ENCODE data around the gene FCER2. TPM values are rescaled to one million over a fixed set of nuclear protein-coding genes. Genes with fewer than 3 reads are reported as not detected.
"Not testable (repeated sequence)": the region's sequence is repeated elsewhere in the genome, so short reads cannot be mapped to it uniquely, and the experiment has no call there.

Gene FCER2
- total RNA-seq, 1 experiment from 2014 or later = not detected

DNA sequence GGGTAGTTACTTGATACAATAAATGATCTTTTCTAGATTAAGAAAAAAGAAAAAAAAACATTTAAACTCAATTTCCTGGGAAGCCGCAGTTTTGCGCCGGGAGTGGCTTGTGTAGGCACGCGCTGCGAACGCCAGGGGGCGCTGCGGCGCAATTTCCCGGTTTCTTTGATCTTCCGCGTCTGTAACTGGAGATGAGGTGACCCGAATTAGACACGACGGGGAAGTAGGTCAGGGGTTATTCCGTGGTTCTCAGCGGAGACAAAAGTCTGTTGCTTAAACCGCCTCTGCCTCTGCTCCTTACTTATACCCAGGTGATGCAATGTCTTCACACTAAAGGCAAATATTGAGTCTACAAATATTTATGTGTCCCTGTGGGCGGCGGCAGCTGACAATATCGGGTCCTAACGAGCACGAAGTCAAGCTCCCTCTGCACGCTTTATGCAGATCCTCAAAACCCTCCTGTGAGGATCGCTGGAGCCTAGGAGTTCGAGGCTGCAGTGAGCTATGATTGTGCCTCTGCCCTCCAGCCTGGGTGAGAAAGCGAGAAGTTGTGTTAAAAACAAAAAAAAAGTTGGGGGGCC is 49.8 kb downstream of the FCER2 start:
- DNase-seq (ENCODE audit: low read depth) = peak; percentile 67

DNA sequence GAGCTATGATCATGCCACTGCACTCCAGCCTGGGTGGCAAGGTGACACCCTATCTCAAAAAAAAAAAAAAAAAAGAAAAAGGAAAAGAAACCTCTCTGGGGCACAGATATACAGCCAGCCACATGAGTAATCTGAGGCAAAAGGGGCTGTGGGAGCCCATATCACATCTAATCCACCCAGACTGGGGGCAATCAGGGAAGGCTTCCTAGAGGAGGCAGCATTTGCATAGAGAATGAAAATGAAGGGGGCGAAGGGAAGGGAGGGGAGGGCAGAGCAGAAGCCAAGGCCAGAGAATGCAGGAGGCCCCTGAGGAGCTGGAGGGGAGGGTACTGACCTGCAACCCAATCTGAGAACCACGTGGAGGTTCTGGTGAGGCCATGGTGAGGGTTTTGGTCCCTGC is 51.8 kb downstream of the FCER2 start:
- no peak for DNase-seq (ENCODE audit: low read depth)

DNA sequence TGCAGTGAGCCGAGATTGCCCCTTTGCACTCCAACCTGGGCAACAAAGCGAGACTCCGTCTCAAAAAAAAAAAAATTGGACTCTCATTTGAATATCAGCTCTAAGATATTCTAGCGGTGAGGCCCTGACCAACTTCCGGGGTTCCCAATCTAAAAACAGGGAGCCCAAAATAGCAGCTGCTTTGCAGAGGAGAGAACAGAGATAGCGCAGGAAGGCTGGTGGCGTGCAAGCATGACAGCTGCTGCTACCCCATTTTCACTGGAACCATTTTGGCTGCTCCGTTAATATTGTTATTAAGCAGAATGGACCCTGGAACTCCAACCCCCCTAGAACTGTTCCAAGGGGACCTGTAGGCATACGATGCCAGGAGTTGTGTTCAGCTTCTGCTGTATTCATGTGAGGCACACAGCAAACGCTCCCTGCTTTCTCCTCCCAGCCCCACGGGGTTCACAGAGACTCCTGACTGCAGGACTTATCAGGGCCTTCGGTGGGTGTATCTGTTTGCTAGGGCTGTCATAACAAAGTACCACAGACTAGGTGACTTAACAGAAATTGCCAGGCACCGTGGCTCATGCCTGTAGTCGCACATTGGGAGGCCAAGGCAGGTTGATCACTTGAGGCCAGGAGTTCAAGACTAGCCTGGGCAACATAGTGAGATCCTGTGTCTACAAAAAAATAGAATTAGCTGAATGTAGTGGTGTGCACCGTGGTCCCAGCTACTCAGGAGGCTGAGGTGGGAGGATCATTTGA is 53.5 kb downstream of the FCER2 start:
- no peak for DNase-seq (ENCODE audit: low read depth)

DNA sequence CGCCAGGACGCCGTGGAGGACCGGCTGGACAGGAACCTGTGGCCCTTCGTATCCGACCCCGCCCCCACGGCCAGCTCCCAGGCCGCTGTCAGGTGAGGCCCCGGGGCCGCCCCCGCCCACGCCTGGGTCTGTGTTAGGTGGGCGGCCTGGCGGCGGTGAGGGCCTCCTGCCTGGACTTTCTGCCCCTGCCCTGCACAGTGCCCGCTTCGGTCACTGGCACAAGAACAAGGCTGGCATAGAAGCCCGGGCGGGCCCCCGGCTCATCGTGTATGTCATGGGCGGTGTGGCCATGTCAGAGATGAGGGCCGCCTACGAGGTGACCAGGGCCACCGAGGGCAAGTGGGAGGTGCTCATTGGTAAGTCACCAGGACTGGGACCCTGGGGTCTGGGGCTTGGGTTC is 54.8 kb downstream of the FCER2 start:
- DNase-seq (ENCODE audit: low read depth) = no peak

DNA sequence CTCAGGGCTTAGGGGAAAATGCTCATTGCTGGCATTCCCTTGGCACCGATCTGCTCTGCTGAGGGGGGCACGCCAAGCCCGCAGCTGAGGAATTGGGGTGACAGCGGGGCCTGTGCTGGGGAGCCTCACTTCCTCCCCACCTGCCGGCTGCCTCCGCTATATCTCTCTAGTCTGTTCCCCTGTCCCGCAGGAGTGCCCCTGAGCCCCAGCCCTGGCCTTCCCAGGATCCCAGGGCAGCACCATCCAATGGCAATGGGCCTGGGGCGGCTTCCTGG is 55.6 kb downstream of the FCER2 start:
- DNase-seq (ENCODE audit: low read depth) = no peak

DNA sequence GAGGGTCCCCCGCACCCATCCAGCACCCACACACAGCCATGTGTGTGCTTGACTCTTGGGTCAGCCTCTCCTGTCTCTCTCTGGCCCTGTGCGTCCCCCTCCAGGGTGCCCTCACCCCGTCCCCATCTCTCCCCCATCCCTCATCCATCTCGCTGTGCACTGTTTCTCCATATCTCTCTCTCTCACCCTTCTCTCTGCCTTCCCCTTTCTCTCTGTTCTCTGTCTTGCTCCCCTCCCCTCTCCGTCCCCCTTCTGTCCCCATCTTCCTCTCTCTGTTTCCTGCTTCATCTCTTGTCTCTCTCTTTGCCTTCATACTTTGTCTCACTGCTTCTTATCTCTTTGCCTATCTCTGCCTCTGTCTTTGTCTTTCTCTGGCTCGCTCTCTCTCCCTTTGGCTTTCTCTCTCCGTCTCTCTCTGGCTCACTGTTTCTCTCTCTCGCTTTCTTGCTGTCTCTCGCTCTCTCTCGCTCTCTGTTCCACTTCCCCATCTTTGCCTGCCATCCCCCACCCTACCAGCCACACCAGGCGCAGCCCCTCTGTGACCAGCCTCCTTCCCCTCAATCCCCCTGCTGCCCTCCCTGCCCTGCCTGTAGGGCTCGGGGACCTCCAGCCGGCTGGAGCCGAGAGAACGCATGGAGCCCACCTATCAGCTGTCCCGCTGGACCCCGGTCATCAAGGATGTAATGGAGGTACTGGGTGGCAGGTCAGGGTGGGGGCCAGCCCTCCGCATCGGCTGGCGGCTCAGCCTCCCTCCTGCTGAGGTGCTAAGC is 56.1 kb downstream of the FCER2 start:
- no peak for DNase-seq (ENCODE audit: low read depth)

DNA sequence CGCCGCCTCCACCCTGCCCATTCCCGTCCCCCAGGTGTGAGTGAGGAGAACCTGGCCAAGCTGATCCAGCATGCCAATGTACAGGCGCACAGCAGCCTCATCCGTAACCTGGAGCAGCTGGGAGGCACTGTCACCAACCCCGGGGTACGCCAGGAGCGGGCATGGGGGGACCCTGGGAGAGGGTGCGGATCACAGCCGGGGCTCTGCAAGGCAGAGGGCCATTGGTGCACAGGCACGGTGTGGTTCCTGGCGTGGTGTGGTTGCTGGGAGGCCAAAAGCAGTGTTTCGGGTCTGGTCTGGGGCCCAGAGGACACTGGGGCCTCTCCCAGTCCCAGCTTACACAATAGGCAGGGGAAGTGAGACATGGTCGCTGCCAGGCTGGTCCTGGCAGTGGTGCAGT is 56.8 kb downstream of the FCER2 start:
- DNase-seq (ENCODE audit: low read depth) = no peak

DNA sequence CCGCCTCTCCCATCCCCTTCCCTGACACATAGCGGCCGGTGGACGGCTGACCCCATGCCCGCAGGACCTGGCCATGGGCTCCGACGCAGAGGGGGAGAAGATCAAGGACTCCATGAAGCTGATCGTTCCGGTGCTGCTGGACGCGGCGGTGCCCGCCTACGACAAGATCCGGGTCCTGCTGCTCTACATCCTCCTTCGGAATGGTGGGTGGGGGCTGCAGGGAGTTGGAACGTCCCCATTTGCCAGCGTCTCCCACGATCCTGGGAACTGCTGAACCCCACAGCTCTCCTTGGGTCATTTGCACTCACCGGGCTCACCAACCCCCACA is 57.4 kb downstream of the FCER2 start:
- DNase-seq (ENCODE audit: low read depth) = no peak

DNA sequence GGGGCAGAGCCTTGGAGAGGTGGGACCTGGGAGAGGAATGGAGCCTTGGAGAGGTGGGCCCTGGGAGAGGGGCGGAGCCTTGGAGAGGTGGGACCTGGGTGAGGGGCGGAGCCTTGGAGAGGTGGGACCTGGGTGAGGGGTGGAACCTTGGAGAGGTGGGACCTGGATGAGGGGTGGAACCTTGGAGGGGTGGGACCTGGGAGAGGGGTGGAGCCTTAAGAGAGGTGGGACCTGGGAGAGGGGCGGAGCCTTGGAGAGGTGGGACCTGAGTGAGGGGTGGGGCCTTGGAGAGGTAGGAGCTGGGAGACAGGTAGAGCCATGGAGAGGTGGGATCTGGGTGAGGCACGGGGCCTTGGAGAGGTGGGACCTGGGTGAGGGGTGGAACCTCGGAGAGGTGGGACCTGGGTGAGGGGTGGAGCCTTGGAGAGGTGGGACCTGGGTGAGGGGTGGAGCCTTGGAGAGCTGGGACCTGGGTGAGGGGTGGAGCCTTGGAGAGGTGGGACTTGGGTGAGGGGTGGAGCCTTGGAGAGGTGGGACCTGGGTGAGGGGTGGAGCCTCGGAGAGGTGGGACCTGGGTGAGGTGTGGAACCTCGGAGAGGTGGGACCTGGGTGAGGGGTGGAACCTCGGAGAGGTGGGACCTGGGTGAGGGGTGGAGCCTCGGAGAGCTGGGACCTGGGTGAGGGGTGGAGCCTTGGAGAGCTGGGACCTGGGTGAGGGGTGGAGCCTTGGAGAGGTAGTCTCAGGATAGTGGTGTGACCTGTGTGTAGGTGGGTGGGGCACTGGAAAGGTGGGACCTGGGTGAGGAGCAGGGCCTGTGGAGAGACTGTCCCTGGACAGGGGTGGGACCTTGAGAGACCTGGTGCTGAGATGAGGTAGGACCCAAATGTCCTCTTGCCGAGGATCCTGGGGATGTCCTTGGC is 58.0 kb downstream of the FCER2 start:
- not testable (repeated sequence) for DNase-seq (ENCODE audit: low read depth)

DNA sequence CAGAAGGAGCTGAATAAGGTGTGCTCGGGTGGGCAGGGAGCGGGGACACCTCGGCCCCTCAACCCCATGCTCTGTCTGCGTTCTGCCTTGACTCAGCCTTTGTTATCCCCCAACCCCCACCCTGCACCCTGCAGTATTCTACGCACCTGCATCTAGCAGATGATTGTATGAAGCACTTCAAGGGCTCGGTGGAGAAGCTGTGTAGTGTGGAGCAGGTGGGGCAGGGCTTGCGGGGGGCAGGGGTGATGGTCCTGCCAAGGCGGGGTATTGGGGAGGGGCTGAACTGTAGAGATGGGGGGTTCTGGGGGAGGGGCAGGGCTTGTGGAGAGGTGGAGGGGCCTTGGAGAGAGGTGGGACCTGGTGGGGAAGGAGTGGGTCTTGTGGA is 58.9 kb downstream of the FCER2 start:
- no peak for DNase-seq (ENCODE audit: low read depth)

DNA sequence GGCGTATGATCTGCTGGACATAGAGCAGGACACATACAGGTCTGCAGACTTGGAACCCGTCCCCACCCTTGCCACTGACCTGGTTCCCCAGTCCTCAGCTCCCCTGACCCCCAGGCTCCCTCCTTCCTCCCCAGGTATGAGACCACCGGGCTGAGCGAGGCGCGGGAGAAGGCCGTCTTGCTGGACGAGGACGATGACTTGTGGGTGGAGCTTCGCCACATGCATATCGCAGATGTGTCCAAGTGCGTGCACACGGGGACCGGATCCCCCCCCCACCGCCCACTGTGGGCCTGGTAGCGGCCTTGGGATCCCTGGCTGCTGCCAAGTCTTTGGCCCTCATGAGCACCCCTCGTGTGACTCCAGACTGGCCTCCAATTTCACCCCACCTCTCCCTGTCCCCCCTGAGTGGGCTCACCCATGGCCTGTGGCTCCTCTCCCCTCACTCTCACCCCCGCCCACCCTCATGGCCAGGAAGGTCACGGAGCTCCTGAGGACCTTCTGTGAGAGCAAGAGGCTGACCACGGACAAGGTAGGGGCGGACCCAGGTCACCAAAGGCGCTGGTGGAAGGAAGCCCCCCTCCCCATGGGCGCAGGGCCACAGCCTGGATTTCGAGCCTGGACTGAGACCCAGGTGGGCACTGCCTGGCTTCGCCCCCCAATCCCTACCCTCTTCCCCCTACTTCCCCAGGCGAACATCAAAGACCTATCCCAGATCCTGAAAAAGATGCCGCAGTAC is 59.5 kb downstream of the FCER2 start:
- DNase-seq (ENCODE audit: low read depth) = no peak

DNA sequence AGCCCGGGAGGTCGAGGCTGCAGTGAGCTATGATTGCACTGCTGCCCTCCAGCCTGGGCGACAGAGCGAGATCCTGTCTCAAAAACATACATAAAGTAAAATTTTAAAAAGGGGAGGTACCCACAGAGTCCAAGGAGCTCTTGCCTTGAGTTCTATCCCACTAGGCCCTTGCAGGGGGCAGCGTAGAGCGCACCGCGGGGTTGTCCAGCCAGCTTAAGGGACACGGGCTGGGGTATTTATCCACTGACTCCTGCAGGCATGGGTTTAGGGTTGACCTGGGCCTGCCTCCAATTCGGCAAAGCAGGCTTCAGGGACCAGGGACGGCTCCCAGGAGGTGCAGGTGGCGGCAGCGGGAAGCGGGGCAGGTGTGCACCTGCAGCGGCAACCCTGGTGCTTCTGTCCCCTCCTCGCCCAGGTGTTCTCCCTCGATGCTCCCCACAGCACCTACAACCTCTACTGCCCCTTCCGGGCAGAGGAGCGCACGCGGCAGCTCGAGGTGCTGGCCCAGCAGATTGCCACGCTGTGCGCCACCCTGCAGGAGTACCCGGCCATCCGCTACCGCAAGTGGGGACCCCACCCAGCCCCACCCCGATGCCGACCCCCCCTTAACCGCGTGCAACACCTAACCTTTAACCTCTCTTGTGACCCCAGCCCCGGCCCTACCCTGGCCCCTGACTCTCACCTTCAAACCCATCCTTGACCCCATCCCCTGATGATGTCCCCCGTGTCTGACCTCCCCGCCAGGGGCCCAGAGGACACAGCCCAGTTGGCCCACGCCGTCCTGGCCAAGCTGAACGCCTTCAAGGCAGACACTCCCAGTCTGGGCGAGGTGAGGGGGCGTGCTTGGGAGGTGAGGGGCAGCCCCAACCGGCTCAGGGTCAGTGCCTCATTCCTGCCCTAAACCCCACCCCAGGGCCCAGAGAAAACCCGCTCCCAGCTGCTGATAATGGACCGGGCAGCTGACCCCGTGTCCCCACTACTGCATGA is 60.3 kb downstream of the FCER2 start:
- DNase-seq (ENCODE audit: low read depth) = no peak

DNA sequence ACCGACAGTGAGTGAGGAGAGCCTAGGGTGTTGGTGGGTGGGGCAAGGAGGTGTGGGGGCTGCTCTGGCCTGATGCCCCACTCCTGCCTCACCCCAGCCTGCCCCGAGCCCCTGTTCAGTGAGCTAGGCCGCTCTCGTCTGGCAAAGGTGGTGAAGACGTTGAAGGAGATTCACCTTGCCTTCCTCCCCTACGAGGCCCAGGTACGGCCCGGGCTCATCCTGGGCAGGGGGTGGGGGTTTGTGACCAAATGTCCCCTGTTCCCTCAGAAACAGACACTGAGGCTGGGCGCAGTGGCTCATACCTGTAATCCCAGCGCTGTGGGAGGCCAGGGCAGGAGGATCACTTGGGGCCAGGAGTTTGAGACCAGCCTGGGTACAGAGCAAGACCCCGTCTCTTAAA is 61.1 kb downstream of the FCER2 start:
- DNase-seq (ENCODE audit: low read depth) = no peak

DNA sequence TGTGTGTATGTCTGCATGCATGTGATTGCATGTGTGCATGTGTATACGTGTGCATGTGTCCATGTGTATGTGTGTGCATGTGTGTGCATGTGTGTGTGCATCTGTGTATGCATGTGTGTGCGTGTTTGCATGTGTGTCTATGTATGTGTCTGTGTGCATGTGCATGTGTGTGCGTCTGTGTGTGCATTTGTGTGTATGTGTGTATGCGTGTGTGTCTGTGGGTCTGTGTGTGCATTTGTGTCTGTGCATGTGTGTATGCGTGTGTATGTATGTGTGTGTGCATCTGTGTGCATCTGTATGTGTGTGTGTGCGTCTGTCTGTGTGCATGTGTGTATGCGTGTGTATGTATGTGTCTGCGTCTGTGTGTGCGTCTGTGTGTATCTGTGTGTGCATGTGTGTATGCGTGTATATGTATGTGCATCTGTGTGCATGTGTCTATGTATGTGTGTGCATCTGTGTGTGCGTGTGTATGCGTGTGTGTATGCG is 62.0 kb downstream of the FCER2 start:
- DNase-seq (ENCODE audit: low read depth) = no peak

DNA sequence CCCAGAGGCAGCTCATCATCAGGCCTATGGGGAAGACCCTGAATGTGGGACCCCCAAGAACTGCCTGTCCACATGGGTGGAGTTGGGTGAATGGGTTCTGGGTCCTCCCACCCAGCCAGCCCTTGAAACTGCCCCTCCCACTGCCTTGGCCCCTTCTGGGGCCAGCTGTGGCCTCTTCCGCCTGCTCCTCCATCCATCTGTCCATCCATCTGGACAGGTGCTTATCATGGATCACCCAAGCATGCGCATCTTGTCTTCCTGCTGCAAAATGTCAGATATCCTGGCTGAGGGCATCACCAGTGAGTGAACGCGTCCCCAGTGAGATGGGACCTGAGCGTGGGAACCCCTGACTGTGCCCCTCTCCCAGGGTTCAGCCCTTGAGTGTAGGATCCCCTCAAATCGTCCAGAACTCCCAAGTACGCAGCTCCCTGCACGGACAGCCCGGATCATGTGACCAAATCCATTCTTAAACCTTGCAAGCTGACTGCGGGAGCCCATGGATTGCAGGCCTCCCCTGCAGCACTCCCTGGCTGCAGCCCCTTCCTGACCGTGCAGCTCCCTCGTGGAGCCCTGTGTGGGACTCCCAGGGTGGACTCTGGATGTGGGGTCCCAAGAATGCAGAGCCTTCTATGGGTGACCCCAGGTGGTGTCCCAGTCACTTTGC is 63.0 kb downstream of the FCER2 start:
- no peak for DNase-seq (ENCODE audit: low read depth)

Measured in LHCN-M2 (cell line).